GM12874 (cell line): ENCODE data around the gene IPCEF1.

Source experiments
- TF ChIP-seq, protein P1 (sequence below): IDR thresholded peaks from 2 replicates; pipeline ENCODE4 v1.5.1; 2011; ENCODE audit warnings: low read depth, mild to moderate bottlenecking, control low read depth, low read length, moderate library complexity; ENCODE audit not compliant: insufficient read depth

The IPCEF1 gene

DNA sequence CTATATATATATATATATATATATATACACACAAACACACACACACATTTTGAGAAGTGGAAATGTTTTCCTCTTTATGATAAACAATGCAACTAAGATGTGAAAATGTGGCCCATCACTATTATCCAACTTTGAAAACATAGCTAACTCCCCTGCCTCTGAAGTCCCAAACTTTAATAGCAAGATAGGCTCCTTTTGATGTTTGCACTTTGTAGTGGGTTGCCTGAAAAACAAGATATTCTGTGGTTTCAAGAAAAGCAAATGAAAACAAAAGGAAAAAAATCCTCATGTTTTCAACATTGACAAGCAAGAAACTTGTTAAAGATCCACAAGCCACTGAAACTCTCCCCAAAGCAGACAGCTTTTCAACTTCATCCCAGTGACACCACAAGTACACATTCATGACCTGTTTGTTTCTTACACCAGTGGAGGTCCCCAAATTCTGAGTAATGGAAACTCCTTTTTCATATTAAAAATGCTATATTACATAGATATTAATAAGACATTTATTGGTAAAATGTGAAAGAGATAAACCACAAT lies 90.0 kb downstream of the IPCEF1 start:
- TF ChIP-seq, protein P1, sequence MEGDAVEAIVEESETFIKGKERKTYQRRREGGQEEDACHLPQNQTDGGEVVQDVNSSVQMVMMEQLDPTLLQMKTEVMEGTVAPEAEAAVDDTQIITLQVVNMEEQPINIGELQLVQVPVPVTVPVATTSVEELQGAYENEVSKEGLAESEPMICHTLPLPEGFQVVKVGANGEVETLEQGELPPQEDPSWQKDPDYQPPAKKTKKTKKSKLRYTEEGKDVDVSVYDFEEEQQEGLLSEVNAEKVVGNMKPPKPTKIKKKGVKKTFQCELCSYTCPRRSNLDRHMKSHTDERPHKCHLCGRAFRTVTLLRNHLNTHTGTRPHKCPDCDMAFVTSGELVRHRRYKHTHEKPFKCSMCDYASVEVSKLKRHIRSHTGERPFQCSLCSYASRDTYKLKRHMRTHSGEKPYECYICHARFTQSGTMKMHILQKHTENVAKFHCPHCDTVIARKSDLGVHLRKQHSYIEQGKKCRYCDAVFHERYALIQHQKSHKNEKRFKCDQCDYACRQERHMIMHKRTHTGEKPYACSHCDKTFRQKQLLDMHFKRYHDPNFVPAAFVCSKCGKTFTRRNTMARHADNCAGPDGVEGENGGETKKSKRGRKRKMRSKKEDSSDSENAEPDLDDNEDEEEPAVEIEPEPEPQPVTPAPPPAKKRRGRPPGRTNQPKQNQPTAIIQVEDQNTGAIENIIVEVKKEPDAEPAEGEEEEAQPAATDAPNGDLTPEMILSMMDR, result no peak

DNA sequence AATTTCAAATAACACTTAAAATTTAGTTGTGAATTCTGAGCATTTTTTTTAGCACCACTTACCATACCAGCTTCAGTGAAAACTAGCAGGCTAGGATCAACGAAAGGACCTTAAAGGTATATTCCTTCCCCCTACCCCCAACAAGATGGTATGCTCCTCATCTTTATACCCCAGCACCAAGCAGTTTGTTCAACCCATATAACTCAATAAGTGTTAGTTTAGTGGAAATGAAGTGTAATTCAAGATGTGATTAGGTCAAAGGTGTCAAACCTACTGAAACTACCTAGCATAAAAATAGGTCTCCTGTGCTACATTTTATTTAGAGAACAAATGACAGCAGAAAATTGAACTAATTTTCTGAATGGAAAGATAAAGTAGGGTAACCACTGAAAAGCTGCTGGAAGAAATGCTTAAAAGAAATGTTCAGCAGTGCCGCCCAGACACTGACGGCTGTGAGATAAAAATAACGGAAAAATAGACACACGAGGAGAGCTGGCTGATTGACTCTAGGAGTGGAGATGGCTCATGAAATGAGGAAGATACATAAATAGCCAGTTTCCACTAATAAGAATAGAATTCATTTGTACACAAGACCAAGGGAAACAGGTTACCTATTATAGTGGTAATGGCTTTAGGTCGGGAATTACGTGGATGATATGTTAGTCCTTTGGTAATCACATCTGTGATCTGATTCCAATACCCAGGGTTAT lies 94.8 kb downstream of the IPCEF1 start:
- TF ChIP-seq, protein P1, result no peak

DNA sequence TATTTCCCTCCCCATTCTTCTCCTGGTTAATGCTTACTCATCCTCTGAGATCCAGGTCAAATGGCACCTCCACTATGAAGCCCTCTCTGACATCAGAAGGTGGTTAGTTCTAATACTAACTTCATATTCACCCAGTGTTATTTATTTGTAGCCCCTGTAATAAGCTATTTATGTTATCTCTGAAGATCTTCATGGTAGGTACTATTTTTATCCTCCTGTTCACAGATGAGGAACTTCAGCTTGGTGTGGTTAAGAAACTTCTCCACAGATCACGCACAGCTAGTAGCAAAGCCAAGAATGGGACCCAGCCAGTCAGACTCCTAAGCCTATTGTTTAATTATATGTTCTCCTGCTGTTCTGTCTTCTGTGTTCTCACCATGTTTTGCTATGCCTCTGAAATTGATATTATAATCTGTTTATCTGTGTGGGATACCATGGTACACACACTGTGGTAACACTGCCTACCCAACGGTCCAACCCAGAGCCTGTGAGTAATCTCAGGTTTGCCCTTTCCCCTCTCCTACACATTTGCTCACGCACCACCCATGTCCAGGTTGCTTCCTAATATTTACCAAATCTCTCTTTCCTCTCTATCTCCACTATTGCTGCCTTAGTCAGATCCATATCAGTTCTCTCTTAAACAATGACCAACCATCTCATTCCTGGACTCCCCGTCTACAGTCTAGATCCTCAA lies 98.4 kb downstream of the IPCEF1 start:
- TF ChIP-seq, protein P1, result no peak

DNA sequence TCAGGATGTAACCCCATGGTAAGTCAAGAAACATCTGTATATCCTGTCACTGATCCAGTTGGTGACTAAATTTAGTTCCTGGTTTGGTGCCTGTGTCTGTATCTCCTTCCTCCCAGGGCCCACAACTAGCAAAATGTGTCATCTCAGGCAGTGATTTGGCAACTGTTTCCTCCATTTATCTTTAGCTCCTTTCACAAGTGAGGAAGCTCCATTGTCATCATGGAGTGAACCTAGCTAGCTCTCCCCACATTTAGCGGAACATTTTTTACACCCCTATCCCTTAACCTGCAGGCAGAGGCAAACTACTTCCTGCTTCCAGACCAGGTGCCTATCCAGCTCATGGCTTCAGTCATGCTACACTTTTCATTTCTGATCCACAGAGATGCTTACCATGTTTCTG lies 99.5 kb downstream of the IPCEF1 start:
- TF ChIP-seq, protein P1, result no peak

DNA sequence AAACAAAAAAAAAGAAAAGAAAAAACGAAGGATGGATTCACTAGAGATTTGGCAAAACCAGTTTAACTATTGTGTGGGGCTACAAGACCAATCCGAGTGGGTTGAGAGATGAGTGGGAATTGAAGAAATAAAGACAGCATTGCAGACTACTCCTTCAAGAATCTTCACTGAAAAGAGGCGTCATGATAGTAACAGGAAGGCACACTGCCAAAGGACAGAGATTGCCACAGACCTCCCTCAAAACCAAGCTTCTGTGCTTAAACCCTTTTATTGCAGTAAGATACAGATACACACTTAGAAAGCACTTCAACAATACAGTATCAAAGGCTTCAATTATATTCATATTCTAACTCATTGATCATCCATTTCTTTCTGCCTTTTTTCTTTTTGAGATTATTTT lies 103.9 kb downstream of the IPCEF1 start:
- TF ChIP-seq, protein P1, result no peak

DNA sequence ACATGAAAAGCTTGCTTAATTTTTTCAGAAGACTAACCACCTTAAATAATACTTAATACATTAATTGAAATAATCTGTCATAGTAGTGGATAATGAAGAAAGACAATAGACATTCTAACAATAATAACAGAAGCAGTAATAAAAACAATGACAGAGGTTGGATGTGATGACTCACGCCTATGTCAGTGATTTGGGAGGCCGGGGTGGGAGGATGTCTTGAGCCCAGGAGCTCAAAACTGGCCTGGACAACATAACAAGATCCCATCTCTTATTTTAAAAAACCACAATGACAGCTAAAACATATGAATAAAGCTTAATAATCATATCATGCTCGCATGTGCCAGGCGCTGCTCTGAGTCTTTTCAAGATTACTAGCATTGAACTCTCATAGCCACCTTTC lies 105.5 kb downstream of the IPCEF1 start:
- TF ChIP-seq, protein P1, result no peak

DNA sequence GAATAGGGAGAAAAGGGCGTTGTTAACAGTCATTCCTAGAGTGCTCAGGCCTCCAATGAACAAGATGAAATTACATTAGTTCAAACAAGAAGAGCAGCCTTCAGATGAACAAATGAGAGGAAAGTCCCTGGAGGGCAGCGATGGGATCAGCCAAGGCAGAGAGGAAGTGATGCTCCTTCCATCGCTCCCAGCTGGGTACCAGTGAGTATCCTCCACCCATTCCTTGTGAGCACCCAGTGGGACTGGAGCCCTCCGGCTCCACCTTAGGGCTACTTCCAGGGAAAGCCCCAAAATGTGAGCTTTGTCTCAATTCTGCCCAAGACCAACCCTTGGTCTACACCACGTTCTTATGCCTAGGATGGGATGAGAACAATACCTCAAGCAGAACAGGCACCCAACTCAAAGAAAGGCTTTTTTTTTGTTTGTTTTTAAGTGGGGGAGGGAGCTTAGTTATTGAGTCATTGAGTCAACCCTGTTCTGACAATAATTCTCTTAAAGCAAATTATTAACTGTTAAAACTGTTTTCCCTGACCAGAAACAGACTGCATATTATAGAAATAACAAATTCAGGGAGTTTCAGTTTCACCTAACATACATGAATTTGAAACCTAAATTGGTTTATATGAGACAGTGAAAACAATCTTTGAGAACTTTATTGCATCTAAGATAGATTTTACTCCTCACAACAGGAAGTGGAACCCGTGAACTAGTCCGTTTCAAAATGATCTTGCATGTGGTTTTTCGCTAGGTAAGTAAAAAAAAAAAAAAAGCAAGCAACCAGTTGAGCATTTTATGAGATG lies 106.9 kb downstream of the IPCEF1 start:
- TF ChIP-seq, protein P1, result no peak
